NCI-H2171 treated with DMSO at 0.1 percent for 48 hours (cell line): ENCODE data around the gene DNAH9.

Experiments used
- DNase-seq: peaks from one replicate; lab custom pipeline; 2025; lab: John Stamatoyannopoulos, UW

DNAH9 gene

GRCh38 chr17:11671126-11671525, 72.9 kb downstream of the DNAH9 start:
- DNase-seq: no peak

GRCh38 chr17:11682646-11683045, 84.4 kb downstream of the DNAH9 start:
- no peak for DNase-seq

GRCh38 chr17:11690681-11691080, 92.4 kb downstream of the DNAH9 start:
- no peak for DNase-seq

- DNase-seq: no peak
Observed at GRCh38 chr17:11692688-11693087, 94.4 kb downstream of the DNAH9 start.

GRCh38 chr17:11693284-11693683, 95.0 kb downstream of the DNAH9 start:
- DNase-seq: no peak

GRCh38 chr17:11700668-11701067, 102.4 kb downstream of the DNAH9 start:
- no peak for DNase-seq

GRCh38 chr17:11701911-11702310, 103.6 kb downstream of the DNAH9 start:
- no peak for DNase-seq

- no peak for DNase-seq
Observed at GRCh38 chr17:11704041-11704440, 105.8 kb downstream of the DNAH9 start.

GRCh38 chr17:11705111-11705510, 106.8 kb downstream of the DNAH9 start:
- DNase-seq: no peak

GRCh38 chr17:11707586-11707985, 109.3 kb downstream of the DNAH9 start:
- DNase-seq: no peak

- DNase-seq: no peak
Observed at GRCh38 chr17:11712456-11712855, 114.2 kb downstream of the DNAH9 start.

- DNase-seq: no peak
Observed at GRCh38 chr17:11719203-11719602, 120.9 kb downstream of the DNAH9 start.

- DNase-seq: no peak
Observed at GRCh38 chr17:11719856-11720255, 121.6 kb downstream of the DNAH9 start.

- DNase-seq: no peak
Observed at GRCh38 chr17:11720816-11721215, 122.5 kb downstream of the DNAH9 start.

GRCh38 chr17:11730747-11731146, 132.5 kb downstream of the DNAH9 start:
- DNase-seq: no peak

GRCh38 chr17:11736613-11737312, 138.5 kb downstream of the DNAH9 start:
- DNase-seq: no peak

GRCh38 chr17:11737313-11737679, 139.0 kb downstream of the DNAH9 start:
- DNase-seq: no peak

- no peak for DNase-seq
Observed at GRCh38 chr17:11738151-11738550, 139.9 kb downstream of the DNAH9 start.

GRCh38 chr17:11739351-11739750, 141.1 kb downstream of the DNAH9 start:
- no peak for DNase-seq

GRCh38 chr17:11739848-11740247, 141.6 kb downstream of the DNAH9 start:
- DNase-seq: no peak

GRCh38 chr17:11742886-11743285, 144.6 kb downstream of the DNAH9 start:
- DNase-seq: no peak

GRCh38 chr17:11744696-11745095, 146.4 kb downstream of the DNAH9 start:
- DNase-seq: no peak

GRCh38 chr17:11747441-11747840, 149.2 kb downstream of the DNAH9 start:
- DNase-seq: no peak

- no peak for DNase-seq
Observed at GRCh38 chr17:11757815-11758214, 159.5 kb downstream of the DNAH9 start.
